GM23248 (cell line): ENCODE data around the gene PNPLA3. TPM values are rescaled to one million over a fixed set of nuclear protein-coding genes. Genes with fewer than 3 reads are reported as not detected.

Experiments used
- DNase-seq: peaks from one replicate; pipeline ENCODE4 v3.0.0-alpha.2; 2015
- H2AFZ ChIP-seq: fragments of 200-600 bp; sonication (generic); 2 replicates; pipeline ENCODE4 v1.6.1; 2016; ENCODE audit warnings: antibody characterized with exemption
- H3F3A ChIP-seq: fragments of 200-600 bp; sonication (generic); 2 replicates; pipeline ENCODE4 v1.6.1; 2016; ENCODE audit warnings: mild to moderate bottlenecking, antibody characterized with exemption, mixed run types; ENCODE audit not compliant: insufficient read depth
- H3K27ac ChIP-seq: fragments of 200-600 bp; sonication (generic); 2 replicates; pipeline ENCODE4 v1.5.1; 2016; ENCODE audit warnings: mild to moderate bottlenecking
- H3K27me3 ChIP-seq: fragments of 200-600 bp; sonication (generic); replicated peaks from 2 replicates; pipeline ENCODE4 v1.6.1; 2016; ENCODE audit warnings: mild to moderate bottlenecking; ENCODE audit not compliant: insufficient read depth
- H3K36me3 ChIP-seq: fragments of 200-600 bp; sonication (generic); 2 replicates; pipeline ENCODE4 v1.6.1; 2016; ENCODE audit warnings: low read depth, mild to moderate bottlenecking
- H3K4me1 ChIP-seq: fragments of 200-600 bp; sonication (generic); 2 replicates; pipeline ENCODE4 v1.6.1; 2016; ENCODE audit warnings: mild to moderate bottlenecking; ENCODE audit not compliant: insufficient read depth
- H3K4me2 ChIP-seq: fragments of 200-600 bp; sonication (generic); one replicate; pipeline ENCODE4 v1.6.1; 2016; ENCODE audit warnings: mild to moderate bottlenecking; ENCODE audit not compliant: unreplicated experiment
- H3K4me3 ChIP-seq: fragments of 200-600 bp; sonication (generic); 2 replicates; pipeline ENCODE4 v1.5.1; 2016; ENCODE audit warnings: mild to moderate bottlenecking
- H3K79me2 ChIP-seq: fragments of 200-600 bp; sonication (generic); 2 replicates; pipeline ENCODE4 v1.6.1; 2016; ENCODE audit warnings: mild to moderate bottlenecking; ENCODE audit not compliant: insufficient read depth
- H3K9ac ChIP-seq: fragments of 200-600 bp; sonication (generic); 2 replicates; pipeline ENCODE4 v1.6.1; 2016; ENCODE audit warnings: mild to moderate bottlenecking
- H3K9me2 ChIP-seq: fragments of 200-600 bp; sonication (generic); 2 replicates; pipeline ENCODE4 v1.6.1; 2016; ENCODE audit warnings: mixed run types, mild to moderate bottlenecking, moderate library complexity; ENCODE audit not compliant: insufficient read depth
- H3K9me3 ChIP-seq: fragments of 200-600 bp; sonication (generic); one replicate; pipeline ENCODE4 v1.6.1; 2017; ENCODE audit warnings: low read depth
- H4K20me1 ChIP-seq: fragments of 200-600 bp; sonication (generic); 2 replicates; pipeline ENCODE4 v1.6.0; 2016; ENCODE audit not compliant: insufficient read depth
- EZH2 ChIP-seq: fragments of 200-600 bp; sonication (generic); IDR thresholded peaks from 2 replicates; pipeline ENCODE4 v1.6.1; 2018; ENCODE audit warnings: antibody characterized with exemption, mild to moderate bottlenecking; ENCODE audit not compliant: insufficient read depth, poor library complexity, severe bottlenecking
- EZH2phosphoT487 ChIP-seq: fragments of 200-600 bp; sonication (generic); IDR thresholded peaks from 2 replicates; pipeline ENCODE4 v1.6.1; 2018; ENCODE audit warnings: antibody characterized with exemption, moderate library complexity, mild to moderate bottlenecking, low read depth; ENCODE audit not compliant: insufficient read depth
- WGBS, 2 experiments: methylation state at CpG; one replicate each; pipeline ENCODE4 v1.1.6; 2015 to 2017; ENCODE audit warnings: low lambda C conversion rate in 2 of 2, low coverage in 1 of 2; ENCODE audit errors: missing lambda C conversion rate in 2 of 2; 5-methylcytosine and 5-hydroxymethylcytosine counted together
- in situ Hi-C: fragments of 300-500 bp; cut with MboI; formaldehyde crosslinking; loops from 2 replicates; pipeline ENCODE4 v1.15.0; 2020
- polyA plus RNA-seq: library from polyadenylated mRNA; unstranded; fragments of >200 nt; fragmentation: Nextera tagmentation; extraction: Ambion mirVana; gene quantifications from 2 replicates; pipeline ENCODE4 v1.2.1, GENCODE V29; 2016
- total RNA-seq: library from RNA; depleted of rRNA; stranded (reverse); fragments of >200 nt; shearing (Covaris generic); gene quantifications from 2 replicates; pipeline ENCODE4 v1.2.3, GENCODE V29; 2014

PNPLA3 gene
- total and polyA plus RNA-seq, 2 experiments from 2014 or later = 0.54 to 1.4 TPM

GRCh38 chr22:43978558-43978957 is 55.0 kb downstream of the PNPLA3 start:
- 90 to 92% methylated on average over 4 of the region's 4 CpGs for WGBS, 2 experiments
- in situ Hi-C loops = no loop called here
- Histone ChIP-seq H3K79me2 (no peaks in the 10 kb centered on the region), H3F3A (no peaks in the 10 kb centered on the region), H4K20me1 (no peaks in the 10 kb centered on the region), H3K27me3 (no peaks in the 10 kb centered on the region), H3K4me2 (no peak overlapping the region), H3K9ac (no peak overlapping the region), H3K4me1 (no peaks in the 10 kb centered on the region), H3K9me3 (no peaks in the 10 kb centered on the region), H2AFZ (no peak overlapping the region), H3K36me3 (peaks cover 19% of the 10 kb centered on the region), H3K9me2 (no peaks in the 10 kb centered on the region), H3K4me3 (no peak overlapping the region), H3K27ac (no peak overlapping the region)
- TF ChIP-seq EZH2 = no peak
- TF ChIP-seq EZH2phosphoT487 = no peak
- no peak for DNase-seq

- in situ Hi-C loops = no loop called here
- WGBS, 2 experiments = 97 to 99% methylated on average over 7 of the region's 7 CpGs
- no peaks in the 10 kb centered on the region for H3K9me3 ChIP-seq
These were observed 57.0 kb downstream of the PNPLA3 start for GRCh38 chr22:43980579-43980978.

GRCh38 chr22:43980996-43981395 is 57.4 kb downstream of the PNPLA3 start:
- Histone ChIP-seq H3K4me3 (no peak overlapping the region), H3K9ac (no peak overlapping the region), H3K36me3 (peaks cover 24% of the 10 kb centered on the region), H3F3A (no peaks in the 10 kb centered on the region), H3K27ac (no peak overlapping the region), H3K9me3 (no peaks in the 10 kb centered on the region), H3K27me3 (no peaks in the 10 kb centered on the region), H4K20me1 (no peaks in the 10 kb centered on the region), H3K9me2 (no peaks in the 10 kb centered on the region), H2AFZ (no peak overlapping the region), H3K4me2 (no peak overlapping the region), H3K79me2 (no peaks in the 10 kb centered on the region), H3K4me1 (no peaks in the 10 kb centered on the region)
- TF ChIP-seq EZH2phosphoT487 = no peak
- in situ Hi-C loops = no loop called here
- no peak for DNase-seq
- WGBS, 2 experiments = 91 to 93% methylated on average over 17 of the region's 17 CpGs

More at GRCh38 chr22:43980579-43980978, 57.0 kb downstream of the PNPLA3 start:
- Histone ChIP-seq H3F3A (no peaks in the 10 kb centered on the region), H3K79me2 (no peaks in the 10 kb centered on the region), H2AFZ (no peak overlapping the region), H3K36me3 (peaks cover 22% of the 10 kb centered on the region), H3K4me2 (no peak overlapping the region), H3K9me2 (no peaks in the 10 kb centered on the region), H3K4me3 (no peak overlapping the region), H3K9ac (no peak overlapping the region), H3K27ac (no peak overlapping the region), H4K20me1 (no peaks in the 10 kb centered on the region), H3K4me1 (no peaks in the 10 kb centered on the region), H3K27me3 (no peaks in the 10 kb centered on the region)
- no peak for TF ChIP-seq EZH2
- no peak for TF ChIP-seq EZH2phosphoT487
- DNase-seq = no peak

- Histone ChIP-seq H3K9me2 (no peaks in the 10 kb centered on the region), H2AFZ (no peak overlapping the region), H3K27ac (no peak overlapping the region), H3F3A (no peaks in the 10 kb centered on the region), H4K20me1 (no peaks in the 10 kb centered on the region), H3K4me1 (no peaks in the 10 kb centered on the region), H3K79me2 (no peaks in the 10 kb centered on the region), H3K36me3 (peaks cover 40% of the 10 kb centered on the region), H3K4me2 (no peak overlapping the region), H3K9me3 (no peaks in the 10 kb centered on the region), H3K9ac (no peak overlapping the region), H3K4me3 (no peak overlapping the region), H3K27me3 (no peaks in the 10 kb centered on the region)
- in situ Hi-C loops = no loop called here
- 98 to 100% methylated on average over 16 of the region's 16 CpGs for WGBS, 2 experiments
- no peak for DNase-seq
- TF ChIP-seq EZH2 (no peak), EZH2phosphoT487 (no peak)
These were observed 60.2 kb downstream of the PNPLA3 start for GRCh38 chr22:43983808-43984207.

GRCh38 chr22:43985532-43985931 is 61.9 kb downstream of the PNPLA3 start:
- Histone ChIP-seq H3K27me3 (no peaks in the 10 kb centered on the region), H3F3A (peaks cover under 1% of the 10 kb centered on the region; the same call in 1 of the 2 replicates), H3K9me3 (no peaks in the 10 kb centered on the region), H3K4me3 (no peak overlapping the region), H3K36me3 (peaks cover 46% of the 10 kb centered on the region), H3K9me2 (no peaks in the 10 kb centered on the region), H4K20me1 (no peaks in the 10 kb centered on the region), H3K4me2 (no peak overlapping the region), H3K27ac (no peak overlapping the region), H2AFZ (no peak overlapping the region), H3K4me1 (no peaks in the 10 kb centered on the region), H3K79me2 (no peaks in the 10 kb centered on the region), H3K9ac (no peak overlapping the region)
- TF ChIP-seq EZH2 (no peak), EZH2phosphoT487 (no peak)
- in situ Hi-C loops = no loop called here
- no peak for DNase-seq
- 97 to 98% methylated on average over 12 of the region's 12 CpGs for WGBS, 2 experiments
